GM12878 (cell line): ENCODE data around the gene GNB2. TPM values are rescaled to one million over a fixed set of nuclear protein-coding genes. Genes with fewer than 3 reads are reported as not detected.

ENCODE experiments used
- CBX3 ChIP-seq: fragments of 200-600 bp; sonication (generic); IDR thresholded peaks from 2 replicates; pipeline ENCODE4 v1.6.1; 2016; ENCODE audit warnings: low read depth, borderline replicate concordance
- CEBPB ChIP-seq, 2 experiments: fragments of 150-350 bp in 1 of 2; IDR thresholded peaks; 2 replicates each; pipeline ENCODE4 v1.6.1; 2012 to 2014; ENCODE audit warnings: low read depth in 2 of 2, low read length in 2 of 2, borderline replicate concordance in 1 of 2, inconsistent platforms in 1 of 2
- EED ChIP-seq: sonication (generic); IDR thresholded peaks from 2 replicates; pipeline ENCODE4 v1.6.1; 2016; ENCODE audit warnings: antibody characterized with exemption, low read depth
- GABPA ChIP-seq: IDR thresholded peaks from 2 replicates; pipeline ENCODE4 v1.6.1; 2014; ENCODE audit warnings: antibody characterized with exemption, low read depth, mild to moderate bottlenecking, inconsistent platforms
- GATAD2B ChIP-seq: fragments of 450-650 bp; conservative IDR thresholded peaks from 2 replicates; pipeline ENCODE4 v1.6.1; 2017; ENCODE audit warnings: low read depth, mild to moderate bottlenecking, moderate library complexity
- HDAC6 ChIP-seq: fragments of 200-600 bp; sonication (generic); IDR thresholded peaks from one replicate; pipeline ENCODE4 v1.8.0; 2017; ENCODE audit warnings: antibody characterized with exemption; ENCODE audit not compliant: unreplicated experiment
- HDGF ChIP-seq: fragments of 450-650 bp; IDR thresholded peaks from 2 replicates; pipeline ENCODE4 v1.6.1; 2016; ENCODE audit warnings: antibody characterized with exemption
- IKZF1 ChIP-seq: fragments of 450-650 bp; conservative IDR thresholded peaks from 2 replicates; pipeline ENCODE4 v1.6.1; 2017; ENCODE audit warnings: antibody characterized with exemption, mild to moderate bottlenecking
- IRF4 ChIP-seq: IDR thresholded peaks from 2 replicates; pipeline ENCODE4 v1.6.1; 2011; ENCODE audit warnings: low read depth, low read length
- JUNB ChIP-seq: IDR thresholded peaks from 2 replicates; pipeline ENCODE4 v1.6.1; 2016; ENCODE audit warnings: antibody characterized with exemption, mild to moderate bottlenecking
- KDM1A ChIP-seq: fragments of 200-600 bp; sonication (generic); IDR thresholded peaks from 2 replicates; pipeline ENCODE4 v1.6.1; 2016; ENCODE audit warnings: borderline replicate concordance
- NBN ChIP-seq: fragments of 450-650 bp; IDR thresholded peaks from 2 replicates; pipeline ENCODE4 v1.6.1; 2016
- NR2C1 ChIP-seq: fragments of 450-650 bp; IDR thresholded peaks from 2 replicates; pipeline ENCODE4 v1.6.1; 2017; ENCODE audit warnings: antibody characterized with exemption, mild to moderate bottlenecking, moderate library complexity
- PAX5 ChIP-seq: IDR thresholded peaks from 2 replicates; pipeline ENCODE4 v1.6.1; 2011; ENCODE audit warnings: low read depth, low read length, borderline replicate concordance
- RAD51 ChIP-seq: fragments of 450-650 bp; IDR thresholded peaks from 2 replicates; pipeline ENCODE4 v1.6.1; 2016; ENCODE audit warnings: moderate library complexity, mild to moderate bottlenecking, inconsistent platforms
- SMARCA5 ChIP-seq: fragments of 450-650 bp; IDR thresholded peaks from 2 replicates; pipeline ENCODE4 v1.6.1; 2017; ENCODE audit warnings: mild to moderate bottlenecking
- SPI1 ChIP-seq: IDR thresholded peaks from 2 replicates; pipeline ENCODE4 v1.6.1; 2011; ENCODE audit warnings: low read depth, mild to moderate bottlenecking, low read length, moderate library complexity, borderline replicate concordance; ENCODE audit not compliant: insufficient read depth
- SUZ12 ChIP-seq: fragments of 200-600 bp; sonication (generic); IDR thresholded peaks from one replicate; pipeline ENCODE4 v1.6.1; 2018; ENCODE audit warnings: antibody characterized with exemption, mild to moderate bottlenecking; ENCODE audit not compliant: unreplicated experiment
- TAF1 ChIP-seq: IDR thresholded peaks from 2 replicates; pipeline ENCODE4 v1.6.1; 2011; ENCODE audit warnings: mild to moderate bottlenecking, low read depth, low read length, borderline replicate concordance
- TARDBP ChIP-seq: IDR thresholded peaks from 2 replicates; pipeline ENCODE4 v1.6.1; 2016; ENCODE audit warnings: borderline replicate concordance
- TCF3 ChIP-seq: IDR thresholded peaks from 2 replicates; pipeline ENCODE4 v1.6.1; 2012; ENCODE audit warnings: low read depth, mild to moderate bottlenecking, low read length, borderline replicate concordance; ENCODE audit not compliant: insufficient read depth
- ZBED1 ChIP-seq: IDR thresholded peaks from 2 replicates; pipeline ENCODE4 v1.6.1; 2016; ENCODE audit warnings: borderline replicate concordance
- ZZZ3 ChIP-seq: IDR thresholded peaks from 2 replicates; pipeline ENCODE4 v1.6.1; 2011; ENCODE audit warnings: low read depth; ENCODE audit not compliant: control insufficient read depth, insufficient read length
- polyA plus RNA-seq, 11 experiments: library from polyadenylated mRNA; depleted of rRNA in 4 of 11; unstranded in 6 of 11; stranded (reverse) in 5 of 11; fragments of >200 nt; fragmentation: Nextera tagmentation in 4 of 11; fragmentation: Illumina TruSeq in 1 of 11; extraction: Ambion mirVana in 4 of 11; extraction: Trizol in 1 of 11; gene quantifications; 1 replicate in 1 of 11; 2 replicates in 10 of 11; pipeline versions ENCODE4 v1.2.1 to v1.2.3, GENCODE V29; 2011 to 2016; ENCODE audit warnings: inconsistent platforms in 2 of 11, missing spikeins in 2 of 11, low read depth in 1 of 11
- total RNA-seq, 4 experiments: library from RNA; depleted of rRNA in 3 of 4; stranded (reverse); fragments of >200 nt in 3 of 4; fragmentation: Illumina TruSeq in 1 of 4; extraction: Trizol in 1 of 4; gene quantifications; 2 replicates each; pipeline versions ENCODE4 v1.2.1 to v1.2.3, GENCODE V29; 2013 to 2021
- TF ChIP-seq, protein P1 (sequence below): fragments of 450-650 bp; conservative IDR thresholded peaks from 2 replicates; pipeline ENCODE4 v1.6.1; 2017; ENCODE audit warnings: mild to moderate bottlenecking, moderate library complexity
- TF ChIP-seq, protein P2 (sequence below): IDR thresholded peaks from 2 replicates; pipeline ENCODE4 v1.6.1; 2012; ENCODE audit warnings: low read depth, low read length, improper control_type of control experiment

Gene GNB2
- total and polyA plus RNA-seq, 10 of the 15 experiments (the other 5 are each of a cell fraction or from before 2014, with no cell fraction given): 0.35 to 175 (median 59.7) TPM

DNA sequence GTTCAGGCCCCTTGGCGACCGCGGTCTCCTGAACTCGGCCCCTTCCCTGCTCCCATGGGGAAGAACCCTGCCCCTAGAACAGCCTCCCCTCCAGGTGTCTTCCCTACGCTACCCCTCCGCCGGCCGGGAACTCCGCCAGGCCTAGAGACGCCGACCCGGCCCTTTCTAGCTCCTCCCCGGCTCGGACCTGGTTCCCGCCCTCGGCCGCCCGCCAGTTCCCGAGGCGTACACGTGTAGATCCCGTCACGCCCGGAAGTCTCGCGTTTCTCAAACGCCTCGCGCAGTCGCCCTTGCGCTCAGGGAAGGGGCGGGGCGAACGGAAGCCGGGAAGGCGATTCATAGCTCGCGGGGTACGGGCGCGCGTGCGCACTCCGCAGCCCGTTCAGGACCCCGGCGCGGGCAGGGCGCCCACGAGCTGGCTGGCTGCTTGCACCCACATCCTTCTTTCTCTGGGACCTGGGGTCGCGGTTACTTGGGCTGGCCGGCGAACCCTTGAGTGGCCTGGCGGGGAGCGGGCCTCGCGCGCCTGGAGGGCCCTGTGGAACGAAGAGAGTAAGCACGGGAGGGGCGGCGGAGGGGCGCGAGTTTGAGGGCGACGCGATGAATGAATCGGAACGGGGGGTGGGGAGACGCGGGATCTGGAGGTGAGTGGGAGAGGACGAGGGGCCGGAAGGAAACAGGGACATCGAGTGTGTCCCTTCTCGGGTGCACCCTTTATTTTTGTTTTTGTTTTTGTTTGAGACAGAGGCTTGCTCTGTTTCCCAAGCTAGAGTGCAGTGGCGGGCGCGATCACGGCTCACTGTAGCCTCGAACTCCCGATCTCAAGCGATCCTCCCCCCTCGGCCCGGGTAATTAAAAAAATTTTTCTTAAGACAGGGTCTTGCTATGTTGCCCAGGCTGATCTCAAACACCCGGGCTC, 32.5 kb downstream of the GNB2 start, which contains the start of gene POP7 (continued):
- TF ChIP-seq, protein P1, sequence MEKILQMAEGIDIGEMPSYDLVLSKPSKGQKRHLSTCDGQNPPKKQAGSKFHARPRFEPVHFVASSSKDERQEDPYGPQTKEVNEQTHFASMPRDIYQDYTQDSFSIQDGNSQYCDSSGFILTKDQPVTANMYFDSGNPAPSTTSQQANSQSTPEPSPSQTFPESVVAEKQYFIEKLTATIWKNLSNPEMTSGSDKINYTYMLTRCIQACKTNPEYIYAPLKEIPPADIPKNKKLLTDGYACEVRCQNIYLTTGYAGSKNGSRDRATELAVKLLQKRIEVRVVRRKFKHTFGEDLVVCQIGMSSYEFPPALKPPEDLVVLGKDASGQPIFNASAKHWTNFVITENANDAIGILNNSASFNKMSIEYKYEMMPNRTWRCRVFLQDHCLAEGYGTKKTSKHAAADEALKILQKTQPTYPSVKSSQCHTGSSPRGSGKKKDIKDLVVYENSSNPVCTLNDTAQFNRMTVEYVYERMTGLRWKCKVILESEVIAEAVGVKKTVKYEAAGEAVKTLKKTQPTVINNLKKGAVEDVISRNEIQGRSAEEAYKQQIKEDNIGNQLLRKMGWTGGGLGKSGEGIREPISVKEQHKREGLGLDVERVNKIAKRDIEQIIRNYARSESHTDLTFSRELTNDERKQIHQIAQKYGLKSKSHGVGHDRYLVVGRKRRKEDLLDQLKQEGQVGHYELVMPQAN: peak; percentile 34; the same call in 1 of the 2 replicates
- TF ChIP-seq KDM1A (no peak), SPI1 (no peak; the same call in 1 of the 2 replicates), JUNB (no peak), IRF4 (no peak), NR2C1 (no peak), CEBPB (IDR thresholded peaks at IDR 0.05; ENCODE audit: borderline replicate concordance in 1 of 2, low read depth in 2 of 2, low read length in 2 of 2) (no peak), SMARCA5 (0 out of 2 replicates have a peak, but pooled peaks have one; percentile 7), GABPA (no peak), CBX3 (no peak), HDAC6 (no peak), NBN (peak; percentile 14; the same call in 1 of the 2 replicates), EED (no peak; the same call in 1 of the 2 replicates), SUZ12 (no peak), IKZF1 (peak; percentile 84), GATAD2B (peak; percentile 41), TARDBP (peak; percentile 37; the same call in 1 of the 2 replicates), PAX5 (no peak), ZBED1 (no peak), TAF1 (peak; percentile 27; the same call in 1 of the 2 replicates), HDGF (peak; percentile 11; the same call in 1 of the 2 replicates), TCF3 (no peak; the same call in 1 of the 2 replicates), RAD51 (no peak), ZZZ3 (no peak)
- TF ChIP-seq, protein P2, sequence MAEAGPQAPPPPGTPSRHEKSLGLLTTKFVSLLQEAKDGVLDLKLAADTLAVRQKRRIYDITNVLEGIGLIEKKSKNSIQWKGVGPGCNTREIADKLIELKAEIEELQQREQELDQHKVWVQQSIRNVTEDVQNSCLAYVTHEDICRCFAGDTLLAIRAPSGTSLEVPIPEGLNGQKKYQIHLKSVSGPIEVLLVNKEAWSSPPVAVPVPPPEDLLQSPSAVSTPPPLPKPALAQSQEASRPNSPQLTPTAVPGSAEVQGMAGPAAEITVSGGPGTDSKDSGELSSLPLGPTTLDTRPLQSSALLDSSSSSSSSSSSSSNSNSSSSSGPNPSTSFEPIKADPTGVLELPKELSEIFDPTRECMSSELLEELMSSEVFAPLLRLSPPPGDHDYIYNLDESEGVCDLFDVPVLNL: peak; percentile 85
